ENCODE data around the gene ZNF599. TPM values are rescaled to one million over a fixed set of nuclear protein-coding genes. Genes with fewer than 3 reads are reported as not detected.

Gene ZNF599
- total RNA-seq, 1 donor from 2014 or later: 13.5 TPM

DNA sequence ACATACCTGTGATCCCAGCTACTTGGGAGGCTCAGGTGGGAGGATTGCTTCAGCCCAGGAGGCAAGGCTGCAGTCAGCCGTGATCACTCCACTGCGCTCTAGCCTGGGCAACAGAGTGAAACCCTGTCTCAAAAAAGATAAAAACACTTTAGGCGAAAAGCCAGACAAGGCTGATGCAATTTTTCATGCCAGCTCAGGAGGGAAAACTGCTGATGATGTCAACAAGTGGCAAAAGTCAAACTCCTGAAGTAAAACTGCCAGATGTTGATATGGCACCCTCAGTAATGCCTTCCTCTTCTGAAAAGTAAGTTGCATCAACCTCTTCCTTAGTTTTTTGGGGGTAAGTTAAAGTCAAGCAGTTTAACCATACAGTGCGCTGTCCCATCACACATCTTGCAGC, 15.6 kb downstream of the ZNF599 start:
- DNase-seq (ENCODE audit: low spot score in 2 of 2): no peak
- no peak for FAIRE-seq

- no peak for FAIRE-seq
- DNase-seq (ENCODE audit: low spot score in 2 of 2): no peak
Measured at GRCh38 chr19:34744896-34745690, 27.9 kb downstream of the ZNF599 start.

- DNase-seq (ENCODE audit: low spot score in 2 of 2) (no peak), FAIRE-seq (no peak)
Measured at GRCh38 chr19:34734537-34735103, 38.4 kb downstream of the ZNF599 start.

GRCh38 chr19:34733746-34734536, 39.1 kb downstream of the ZNF599 start, which contains the start of gene ZNF181:
ZNF181 (plus strand) TSS chr19:34734243; CDS start chr19:34735038, 795 bp downstream.
- no peak for FAIRE-seq
- DNase-seq (ENCODE audit: low spot score in 2 of 2): peak; percentile 89 to 90

GRCh38 chr19:34733266-34733745, 39.7 kb downstream of the ZNF599 start:
- FAIRE-seq: no peak
- DNase-seq (ENCODE audit: low spot score in 2 of 2): no peak

DNA sequence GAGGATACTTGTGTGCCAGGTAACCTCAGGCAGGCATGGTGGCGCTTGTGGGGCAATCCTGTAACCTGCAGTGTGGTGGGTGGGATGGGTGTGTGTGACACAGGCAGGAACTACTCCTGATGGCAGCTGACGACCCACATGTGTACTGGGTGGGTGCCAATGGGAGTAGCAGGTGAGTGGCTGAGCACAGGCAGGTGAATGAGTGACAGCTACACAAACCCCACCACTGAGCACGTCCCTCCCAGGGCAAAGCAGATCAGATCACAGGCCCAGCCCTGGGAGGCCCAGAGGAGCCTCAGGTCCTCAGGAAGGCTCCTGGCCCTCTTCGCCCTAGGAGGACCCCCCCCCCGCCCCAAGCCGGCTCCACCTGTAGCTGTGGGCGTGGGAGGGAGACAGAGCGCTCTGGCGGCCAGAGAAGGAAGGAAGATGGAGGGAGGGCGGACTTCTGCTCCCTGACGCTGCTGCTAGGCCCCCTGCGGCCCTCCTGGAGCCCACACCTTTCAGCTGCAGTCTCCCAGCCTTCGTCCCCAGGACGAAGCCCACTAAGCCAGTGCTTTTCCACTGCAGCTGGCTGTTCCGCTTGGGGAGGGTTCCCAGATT, 40.3 kb downstream of the ZNF599 start:
- DNase-seq (ENCODE audit: low spot score in 2 of 2): peak in 1 of 2 donors; percentile 16
- FAIRE-seq: no peak

- FAIRE-seq (no peak), DNase-seq (ENCODE audit: low spot score in 2 of 2) (no peak)
Measured at GRCh38 chr19:34731964-34732363, 41.1 kb downstream of the ZNF599 start.

GRCh38 chr19:34731019-34731829, 41.8 kb downstream of the ZNF599 start:
- no peak for DNase-seq (ENCODE audit: low spot score in 2 of 2)
- FAIRE-seq: no peak

- DNase-seq (ENCODE audit: low spot score in 2 of 2) (no peak), FAIRE-seq (no peak)
Measured at GRCh38 chr19:34725400-34725799, 47.6 kb downstream of the ZNF599 start.

- DNase-seq (ENCODE audit: low spot score in 2 of 2) (no peak), FAIRE-seq (no peak)
Measured at GRCh38 chr19:34722353-34722752, 50.7 kb downstream of the ZNF599 start.

GRCh38 chr19:34715357-34715756, 57.7 kb downstream of the ZNF599 start:
- no peak for FAIRE-seq
- no peak for DNase-seq (ENCODE audit: low spot score in 2 of 2)

DNA sequence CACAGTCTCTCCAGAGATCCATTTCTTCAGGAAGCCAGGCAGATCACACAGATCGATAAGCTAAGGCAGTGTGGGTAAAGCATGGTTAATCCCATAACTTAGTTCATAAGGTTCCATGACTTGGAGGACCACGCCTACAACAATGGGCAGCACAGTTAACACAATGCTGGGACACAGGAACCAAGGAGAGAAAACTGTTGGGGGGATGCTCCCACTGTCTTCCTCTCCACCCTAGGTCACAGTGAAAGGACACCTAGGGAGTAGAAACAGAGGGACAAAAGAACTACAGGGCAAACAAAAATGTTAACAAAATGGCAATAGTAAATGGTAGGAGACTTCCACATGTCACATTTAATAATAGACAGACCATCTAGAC, 59.8 kb downstream of the ZNF599 start:
- DNase-seq (ENCODE audit: low spot score in 2 of 2): no peak
- FAIRE-seq: no peak

DNA sequence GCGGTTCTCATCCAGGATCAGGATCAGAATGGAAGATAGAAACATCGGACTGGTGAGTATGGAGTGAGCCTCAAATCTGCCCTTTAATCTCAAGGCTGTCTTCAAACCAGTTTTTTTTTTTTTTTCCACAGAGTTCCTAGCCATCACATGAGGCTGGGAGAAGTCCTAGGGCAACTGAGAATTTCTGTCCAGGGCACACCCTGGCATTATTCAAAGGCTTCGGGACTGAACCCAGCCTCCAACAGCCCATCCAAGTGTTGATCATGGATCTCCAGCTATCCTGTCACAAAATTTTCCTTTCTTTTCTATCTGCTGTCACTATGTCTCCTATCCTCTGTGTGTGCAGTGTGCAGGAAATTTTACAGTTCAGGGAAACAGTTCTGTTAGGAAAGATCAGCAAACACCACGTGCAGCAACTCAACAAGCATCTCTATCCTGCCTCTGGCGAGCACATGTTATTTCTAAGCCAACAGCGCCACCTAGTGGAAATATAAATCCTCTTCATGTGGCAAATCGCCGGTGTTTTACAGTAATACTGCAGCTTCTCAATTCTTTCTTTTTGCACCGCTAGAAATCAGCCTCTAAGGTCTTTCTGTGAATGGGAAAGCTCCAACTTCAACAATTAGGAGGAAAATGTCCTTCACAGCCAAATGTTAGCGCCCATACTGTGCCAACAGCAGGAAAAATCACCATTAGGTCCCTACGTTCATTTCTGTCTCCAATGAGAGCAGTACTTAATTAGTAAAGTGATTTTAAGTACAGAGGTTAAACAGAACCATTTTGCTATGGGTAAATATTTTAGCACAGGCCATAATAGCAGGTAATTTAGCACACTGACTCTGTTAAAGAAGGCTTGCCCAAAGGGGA, 60.4 kb downstream of the ZNF599 start:
- FAIRE-seq: peak; percentile 36
- peak; percentile 34 to 43 for DNase-seq (ENCODE audit: low spot score in 2 of 2)

DNA sequence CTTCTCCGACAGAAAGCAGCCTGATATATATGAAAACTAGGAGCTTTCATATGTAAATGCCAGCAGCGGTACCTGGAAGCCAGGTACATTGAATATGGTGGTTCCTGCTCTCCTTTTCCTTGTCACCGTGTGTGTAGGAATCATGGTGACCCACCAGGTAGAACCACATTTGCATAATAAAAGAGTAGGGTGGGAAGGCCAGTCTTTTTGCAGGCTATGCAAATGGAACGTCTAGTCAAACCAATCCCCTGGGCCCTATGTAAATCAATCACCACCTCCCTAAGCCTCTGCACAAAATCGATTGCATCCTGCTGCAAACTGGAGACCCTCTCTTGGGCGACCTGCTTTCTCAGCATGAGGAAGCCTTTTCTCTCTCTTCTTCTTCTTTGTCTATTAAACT, 61.1 kb downstream of the ZNF599 start:
- DNase-seq (ENCODE audit: low spot score in 2 of 2) (no peak), FAIRE-seq (no peak)

Other genes with a start within 250 kb of the ZNF599 start
- gene SCGB2B2, start 96.1 kb downstream of the ZNF599 start, total RNA-seq: 0.41 TPM
- gene ZNF302, start 95.5 kb downstream of the ZNF599 start, total RNA-seq: 59.5 TPM
- gene ZNF181, start 39.0 kb downstream of the ZNF599 start, total RNA-seq: 41.2 TPM
- 8.2 TPM for gene ZNF30, start 153.7 kb upstream of the ZNF599 start, total RNA-seq
- 13.9 TPM for gene ZNF792, start 191.0 kb upstream of the ZNF599 start, total RNA-seq
- 29.3 TPM for gene GRAMD1A, start 227.1 kb upstream of the ZNF599 start, total RNA-seq